Measurements from ENCODE around the gene ADCK1.

DNA sequence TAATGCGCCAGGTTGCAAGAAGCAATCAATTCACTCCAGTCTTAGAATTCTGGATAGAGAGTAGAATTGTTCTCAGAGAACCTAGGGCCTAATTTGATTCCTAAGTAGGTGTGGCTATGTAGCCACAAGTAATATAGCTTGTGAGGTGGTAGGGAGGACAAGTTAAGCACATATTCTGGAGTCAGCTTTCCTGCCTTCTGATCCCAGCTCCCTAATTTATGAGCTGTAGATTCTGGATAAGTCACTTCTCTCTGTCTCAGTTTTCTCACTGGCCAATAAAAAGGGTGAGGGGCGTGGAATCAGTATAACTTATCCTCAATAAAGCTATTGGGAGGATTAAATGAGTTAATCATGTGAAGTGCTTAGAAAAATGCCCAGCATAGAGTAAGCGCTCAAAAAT is 35.9 kb upstream of the ADCK1 start:
- TF ChIP-seq, protein P1, sequence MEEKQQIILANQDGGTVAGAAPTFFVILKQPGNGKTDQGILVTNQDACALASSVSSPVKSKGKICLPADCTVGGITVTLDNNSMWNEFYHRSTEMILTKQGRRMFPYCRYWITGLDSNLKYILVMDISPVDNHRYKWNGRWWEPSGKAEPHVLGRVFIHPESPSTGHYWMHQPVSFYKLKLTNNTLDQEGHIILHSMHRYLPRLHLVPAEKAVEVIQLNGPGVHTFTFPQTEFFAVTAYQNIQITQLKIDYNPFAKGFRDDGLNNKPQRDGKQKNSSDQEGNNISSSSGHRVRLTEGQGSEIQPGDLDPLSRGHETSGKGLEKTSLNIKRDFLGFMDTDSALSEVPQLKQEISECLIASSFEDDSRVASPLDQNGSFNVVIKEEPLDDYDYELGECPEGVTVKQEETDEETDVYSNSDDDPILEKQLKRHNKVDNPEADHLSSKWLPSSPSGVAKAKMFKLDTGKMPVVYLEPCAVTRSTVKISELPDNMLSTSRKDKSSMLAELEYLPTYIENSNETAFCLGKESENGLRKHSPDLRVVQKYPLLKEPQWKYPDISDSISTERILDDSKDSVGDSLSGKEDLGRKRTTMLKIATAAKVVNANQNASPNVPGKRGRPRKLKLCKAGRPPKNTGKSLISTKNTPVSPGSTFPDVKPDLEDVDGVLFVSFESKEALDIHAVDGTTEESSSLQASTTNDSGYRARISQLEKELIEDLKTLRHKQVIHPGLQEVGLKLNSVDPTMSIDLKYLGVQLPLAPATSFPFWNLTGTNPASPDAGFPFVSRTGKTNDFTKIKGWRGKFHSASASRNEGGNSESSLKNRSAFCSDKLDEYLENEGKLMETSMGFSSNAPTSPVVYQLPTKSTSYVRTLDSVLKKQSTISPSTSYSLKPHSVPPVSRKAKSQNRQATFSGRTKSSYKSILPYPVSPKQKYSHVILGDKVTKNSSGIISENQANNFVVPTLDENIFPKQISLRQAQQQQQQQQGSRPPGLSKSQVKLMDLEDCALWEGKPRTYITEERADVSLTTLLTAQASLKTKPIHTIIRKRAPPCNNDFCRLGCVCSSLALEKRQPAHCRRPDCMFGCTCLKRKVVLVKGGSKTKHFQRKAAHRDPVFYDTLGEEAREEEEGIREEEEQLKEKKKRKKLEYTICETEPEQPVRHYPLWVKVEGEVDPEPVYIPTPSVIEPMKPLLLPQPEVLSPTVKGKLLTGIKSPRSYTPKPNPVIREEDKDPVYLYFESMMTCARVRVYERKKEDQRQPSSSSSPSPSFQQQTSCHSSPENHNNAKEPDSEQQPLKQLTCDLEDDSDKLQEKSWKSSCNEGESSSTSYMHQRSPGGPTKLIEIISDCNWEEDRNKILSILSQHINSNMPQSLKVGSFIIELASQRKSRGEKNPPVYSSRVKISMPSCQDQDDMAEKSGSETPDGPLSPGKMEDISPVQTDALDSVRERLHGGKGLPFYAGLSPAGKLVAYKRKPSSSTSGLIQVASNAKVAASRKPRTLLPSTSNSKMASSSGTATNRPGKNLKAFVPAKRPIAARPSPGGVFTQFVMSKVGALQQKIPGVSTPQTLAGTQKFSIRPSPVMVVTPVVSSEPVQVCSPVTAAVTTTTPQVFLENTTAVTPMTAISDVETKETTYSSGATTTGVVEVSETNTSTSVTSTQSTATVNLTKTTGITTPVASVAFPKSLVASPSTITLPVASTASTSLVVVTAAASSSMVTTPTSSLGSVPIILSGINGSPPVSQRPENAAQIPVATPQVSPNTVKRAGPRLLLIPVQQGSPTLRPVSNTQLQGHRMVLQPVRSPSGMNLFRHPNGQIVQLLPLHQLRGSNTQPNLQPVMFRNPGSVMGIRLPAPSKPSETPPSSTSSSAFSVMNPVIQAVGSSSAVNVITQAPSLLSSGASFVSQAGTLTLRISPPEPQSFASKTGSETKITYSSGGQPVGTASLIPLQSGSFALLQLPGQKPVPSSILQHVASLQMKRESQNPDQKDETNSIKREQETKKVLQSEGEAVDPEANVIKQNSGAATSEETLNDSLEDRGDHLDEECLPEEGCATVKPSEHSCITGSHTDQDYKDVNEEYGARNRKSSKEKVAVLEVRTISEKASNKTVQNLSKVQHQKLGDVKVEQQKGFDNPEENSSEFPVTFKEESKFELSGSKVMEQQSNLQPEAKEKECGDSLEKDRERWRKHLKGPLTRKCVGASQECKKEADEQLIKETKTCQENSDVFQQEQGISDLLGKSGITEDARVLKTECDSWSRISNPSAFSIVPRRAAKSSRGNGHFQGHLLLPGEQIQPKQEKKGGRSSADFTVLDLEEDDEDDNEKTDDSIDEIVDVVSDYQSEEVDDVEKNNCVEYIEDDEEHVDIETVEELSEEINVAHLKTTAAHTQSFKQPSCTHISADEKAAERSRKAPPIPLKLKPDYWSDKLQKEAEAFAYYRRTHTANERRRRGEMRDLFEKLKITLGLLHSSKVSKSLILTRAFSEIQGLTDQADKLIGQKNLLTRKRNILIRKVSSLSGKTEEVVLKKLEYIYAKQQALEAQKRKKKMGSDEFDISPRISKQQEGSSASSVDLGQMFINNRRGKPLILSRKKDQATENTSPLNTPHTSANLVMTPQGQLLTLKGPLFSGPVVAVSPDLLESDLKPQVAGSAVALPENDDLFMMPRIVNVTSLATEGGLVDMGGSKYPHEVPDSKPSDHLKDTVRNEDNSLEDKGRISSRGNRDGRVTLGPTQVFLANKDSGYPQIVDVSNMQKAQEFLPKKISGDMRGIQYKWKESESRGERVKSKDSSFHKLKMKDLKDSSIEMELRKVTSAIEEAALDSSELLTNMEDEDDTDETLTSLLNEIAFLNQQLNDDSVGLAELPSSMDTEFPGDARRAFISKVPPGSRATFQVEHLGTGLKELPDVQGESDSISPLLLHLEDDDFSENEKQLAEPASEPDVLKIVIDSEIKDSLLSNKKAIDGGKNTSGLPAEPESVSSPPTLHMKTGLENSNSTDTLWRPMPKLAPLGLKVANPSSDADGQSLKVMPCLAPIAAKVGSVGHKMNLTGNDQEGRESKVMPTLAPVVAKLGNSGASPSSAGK (IDR thresholded peaks at IDR 0.05), result no peak
- TF ChIP-seq HCFC1 (IDR thresholded peaks at IDR 0.05; ENCODE audit: low read depth, low read length), result no peak

Data from K562 (cell line).